Measurements from ENCODE around the gene NIPA2.

Gene NIPA2

GRCh38 chr15:22881739-22882440 lies 43.4 kb downstream of the NIPA2 start:
- DNase-seq (ENCODE audit: low spot score): no peak
- Histone ChIP-seq H3K4me3 (no peak overlapping the region), H3K27ac (no peak overlapping the region)
- TF ChIP-seq CTCF (IDR thresholded peaks at IDR 0.05): no peak

GRCh38 chr15:22883196-22883595 lies 44.7 kb downstream of the NIPA2 start:
- Histone ChIP-seq H3K4me3 (no peak overlapping the region), H3K27ac (no peak overlapping the region)
- no peak for TF ChIP-seq CTCF (IDR thresholded peaks at IDR 0.05)
- no peak for DNase-seq (ENCODE audit: low spot score)

DNA sequence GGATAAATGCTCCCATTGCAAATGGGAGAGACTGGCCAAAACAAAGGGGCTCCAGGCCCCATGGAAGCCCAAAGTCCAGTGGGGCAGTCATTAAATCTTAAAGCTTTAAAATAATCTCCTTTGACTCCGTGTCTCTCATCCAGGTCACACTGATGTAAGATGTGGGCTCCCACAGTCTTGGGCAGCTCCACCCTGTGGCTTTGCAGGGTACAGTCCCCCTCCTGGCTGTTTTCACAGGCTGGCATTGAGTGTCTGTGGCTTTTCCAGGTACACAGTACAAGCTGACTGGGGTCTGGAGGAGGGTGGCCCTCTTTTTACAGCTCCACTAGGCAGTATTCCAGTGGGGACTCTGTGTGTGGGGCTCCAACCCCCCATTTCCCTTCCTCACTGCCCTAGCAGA lies 45.9 kb downstream of the NIPA2 start:
- H3K4me3 ChIP-seq: no peak overlapping the region
- H3K27ac ChIP-seq: no peak overlapping the region
- TF ChIP-seq CTCF (IDR thresholded peaks at IDR 0.05): no peak
- DNase-seq (ENCODE audit: low spot score): no peak

GRCh38 chr15:22885120-22885519 lies 46.7 kb downstream of the NIPA2 start:
- Histone ChIP-seq H3K4me3 (no peak overlapping the region), H3K27ac (no peak overlapping the region)
- TF ChIP-seq CTCF (IDR thresholded peaks at IDR 0.05): no peak
- no peak for DNase-seq (ENCODE audit: low spot score)

DNA sequence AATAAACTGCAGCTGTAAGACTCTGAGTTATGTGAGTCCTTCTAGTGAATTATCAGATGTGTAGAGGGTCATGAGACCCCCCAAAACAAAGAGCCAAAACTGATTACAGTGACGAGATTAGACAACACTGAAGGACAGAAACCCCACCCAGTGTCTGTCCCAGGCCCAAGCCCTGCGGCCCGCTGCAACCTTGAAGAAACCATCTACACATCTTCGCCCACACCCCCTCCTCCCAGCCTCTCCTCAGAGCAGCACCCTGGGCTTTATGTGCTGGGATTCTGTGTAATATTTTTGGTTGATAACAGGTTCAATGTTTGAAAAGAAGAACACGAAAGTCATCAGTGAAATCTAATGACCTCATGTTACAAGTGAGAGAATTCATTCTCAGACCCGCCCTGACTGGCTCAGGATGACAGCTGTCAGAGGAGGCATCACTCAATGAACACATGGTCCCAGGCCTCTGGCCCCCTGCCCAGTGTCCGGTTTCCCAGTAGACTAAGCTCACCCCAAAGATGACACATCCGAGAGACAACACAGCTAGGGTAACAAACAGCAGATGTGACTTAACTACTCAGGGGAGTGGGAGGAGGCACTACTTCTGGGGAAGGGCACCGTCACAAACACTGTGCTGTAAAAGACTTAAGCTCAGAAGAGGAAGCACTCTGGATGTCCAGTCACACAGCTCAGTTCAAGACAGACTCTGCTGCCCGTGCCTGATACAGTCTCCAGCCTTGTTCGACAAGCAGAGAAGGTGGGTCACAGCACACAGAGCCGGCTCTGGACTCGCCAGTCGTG lies 48.9 kb downstream of the NIPA2 start:
- Histone ChIP-seq H3K4me3 (no peak overlapping the region), H3K27ac (peak overlapping the region in 1 of 2 donors; percentile 13)
- TF ChIP-seq CTCF (IDR thresholded peaks at IDR 0.05): no peak
- DNase-seq (ENCODE audit: low spot score): no peak

- no peak overlapping the region for H3K4me3 ChIP-seq
- TF ChIP-seq CTCF (IDR thresholded peaks at IDR 0.05): no peak
- H3K27ac ChIP-seq: peak overlapping the region in 1 of 2 donors; percentile 13
- no peak for DNase-seq (ENCODE audit: low spot score)
Observed at GRCh38 chr15:22888120-22888859, 49.8 kb downstream of the NIPA2 start.

All from coronary artery (tissue), 2 donors.